Activated CD4-positive, alpha-beta T cell treated with anti-CD3 and anti-CD28 coated beads, Interleukin-2, Interleukin-4, amounts not matched to agents 100 ng/mL and 50 ng/mL, durations not matched to agents 16 hours and 8 hours (primary cell): ENCODE measurements around the gene FAM90A26.
"Not testable (repeated sequence)": the region's sequence is repeated elsewhere in the genome, so short reads cannot be mapped to it uniquely, and the experiment has no call there.

ENCODE experiments used
- DNase-seq: peaks from one replicate; pipeline ENCODE4 v3.0.0-alpha.2; 2020; ENCODE audit warnings: low spot score

Gene FAM90A26

GRCh38 chr4:9158392-9158791 is 11.8 kb upstream of the FAM90A26 start:
- DNase-seq, result not testable (repeated sequence)

GRCh38 chr4:9160046-9160445 is 10.2 kb upstream of the FAM90A26 start:
- not testable (repeated sequence) for DNase-seq

GRCh38 chr4:9165990-9166389 is 4.2 kb upstream of the FAM90A26 start:
- not testable (repeated sequence) for DNase-seq

GRCh38 chr4:9210357-9210756 is 40.1 kb downstream of the FAM90A26 start, which contains the start of gene USP17L10:
USP17L10 (plus strand) TSS chr4:9210657; CDS start chr4:9210657, 0 bp downstream.
- not testable (repeated sequence) for DNase-seq

GRCh38 chr4:9214701-9215100 is 44.5 kb downstream of the FAM90A26 start:
- not testable (repeated sequence) for DNase-seq

GRCh38 chr4:9215105-9215504 is 44.9 kb downstream of the FAM90A26 start, which contains the start of gene USP17L11:
USP17L11 (plus strand) TSS chr4:9215405; CDS start chr4:9215405, 0 bp downstream.
- DNase-seq, result not testable (repeated sequence)

- not testable (repeated sequence) for DNase-seq
Observed at GRCh38 chr4:9219852-9220251, 49.6 kb downstream of the FAM90A26 start, which contains the start of gene USP17L12. USP17L12 (plus strand) TSS chr4:9220152; CDS start chr4:9220152, 0 bp downstream.

GRCh38 chr4:9224596-9224995 is 54.4 kb downstream of the FAM90A26 start, which contains the start of gene USP17L13:
USP17L13 (plus strand) TSS chr4:9224896; CDS start chr4:9224896, 0 bp downstream.
- DNase-seq, result not testable (repeated sequence)
